Heart left ventricle (tissue), 13 donors: Measurements from ENCODE around the gene PSEN1.

Experiments used
- CTCF ChIP-seq, 12 donors: fragments of 200-600 bp; sonication (generic) in 4 of 12; IDR thresholded peaks; one replicate each; pipeline versions ENCODE4 v1.5.0 to v1.8.0; 2018 to 2022; ENCODE audit warnings: antibody characterized with exemption in 12 of 12, mild to moderate bottlenecking in 5 of 12
- POLR2A ChIP-seq, 2 donors: fragments of 450-650 bp; IDR thresholded peaks; one replicate each; pipeline ENCODE4 v1.6.1; 2017; ENCODE audit warnings: antibody characterized with exemption in 2 of 2, mild to moderate bottlenecking in 2 of 2, moderate library complexity in 2 of 2
- donor health status: ischemic (EF 13 %, LVEDD 7.1; RV severe dilation, severe dysfunction).
- donor health status: DM: no; HTN: yes; CAD: no.
- donor health status: DM: no; HTN: no; CAD: no.
- donor health status: ischemic (EF 25% LVEDD 6.9; RV normal size, moderate dysfunction).
- donor health status: ischemic (EF 25% LVEDD 5.7; RV mildly dilated, moderate dysfunction).
- donor health status: ischemic (EF 35%, LVEDD 5.7; RV mildly dilated, moderate dysfunction).
- donor health status: nonischemic (EF 11% LVEDD 7.7; RV severe dilation, severe dysfunction).
- donor health status: DM: yes; HTN: yes; CAD: no.
- donor health status: PGD.
- donor health status: ischemic (EF 29% LVEDD 5.4; RV normal size, mild dysfunction).
- donor health status: nonischemic (EF 23%, LVEDD 6.1; RV moderate dilation, normal function).

- TF ChIP-seq CTCF (IDR thresholded peaks at IDR 0.05) = no peak
- TF ChIP-seq POLR2A (IDR thresholded peaks at IDR 0.05) = no peak
Observed at GRCh38 chr14:73221945-73222344, 85.6 kb downstream of the PSEN1 start.
